Prostate gland (tissue), 2 donors: ENCODE results near the gene ZMIZ1.

Source experiments
- CTCF ChIP-seq, 4 experiments: fragments of 200-600 bp in 2 of 4; fragments of 450-650 bp in 2 of 4; sonication (generic) in 2 of 4; IDR thresholded peaks; 1 replicate in 3 of 4; 2 replicates in 1 of 4; pipeline ENCODE4 v1.5.1; 2016 to 2019; ENCODE audit warnings: antibody characterized with exemption in 4 of 4, mild to moderate bottlenecking in 2 of 4, moderate library complexity in 2 of 4
- POLR2AphosphoS5 ChIP-seq: sonication (generic); formaldehyde crosslinking; IDR thresholded peaks from one replicate; pipeline ENCODE4 v1.6.1; 2017; ENCODE audit warnings: antibody characterized with exemption

- TF ChIP-seq CTCF (IDR thresholded peaks at IDR 0.05), result no peak
- no peak for TF ChIP-seq POLR2AphosphoS5
Measured at GRCh38 chr10:79295563-79295962, 226.8 kb downstream of the ZMIZ1 start.
